Measurements from ENCODE around the gene ADARB1. TPM values are rescaled to one million over a fixed set of nuclear protein-coding genes. Genes with fewer than 3 reads are reported as not detected.

Gene ADARB1
- polyA plus RNA-seq, 12 donors = 22.6 to 43.0 (median 28.7) TPM; not detected in 1

DNA sequence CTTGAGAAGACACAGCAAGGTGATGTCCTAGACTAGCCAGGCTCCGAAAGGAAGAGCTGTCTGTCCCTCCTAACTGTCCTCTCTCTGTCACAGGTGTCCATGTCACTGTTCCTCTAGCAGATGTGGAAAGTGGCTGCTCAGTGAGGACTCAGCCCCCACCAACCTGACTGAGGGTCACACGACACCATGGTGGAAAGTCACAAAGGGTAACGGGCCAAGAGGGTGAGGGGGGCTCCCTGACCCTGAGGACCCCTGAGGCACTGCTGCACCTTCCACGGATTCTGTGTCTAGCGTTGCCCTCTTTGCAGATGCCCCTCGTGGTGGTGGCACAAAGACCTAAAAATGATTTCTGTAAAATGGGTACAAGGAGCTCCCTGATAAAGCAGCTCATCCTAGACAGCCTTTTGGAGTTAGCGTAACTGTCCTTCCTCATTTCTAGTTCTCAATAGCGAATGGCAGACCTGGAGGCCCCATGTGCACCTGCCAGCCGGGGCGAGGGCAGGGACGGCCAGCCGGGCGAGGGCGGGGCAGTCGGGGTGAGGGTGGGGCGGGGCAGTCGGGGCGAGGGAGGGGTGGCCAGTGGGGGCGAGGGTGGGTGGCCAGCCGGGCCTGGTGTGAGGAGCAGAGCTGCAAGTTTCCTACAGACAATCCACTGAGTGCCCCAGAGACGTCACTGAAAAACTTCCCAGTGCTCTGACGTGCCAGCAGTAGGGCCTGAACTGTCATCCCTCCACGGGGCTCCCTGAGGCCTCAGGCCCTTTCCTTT is 189.9 kb downstream of the ADARB1 start:
- DNase-seq = no peak

DNA sequence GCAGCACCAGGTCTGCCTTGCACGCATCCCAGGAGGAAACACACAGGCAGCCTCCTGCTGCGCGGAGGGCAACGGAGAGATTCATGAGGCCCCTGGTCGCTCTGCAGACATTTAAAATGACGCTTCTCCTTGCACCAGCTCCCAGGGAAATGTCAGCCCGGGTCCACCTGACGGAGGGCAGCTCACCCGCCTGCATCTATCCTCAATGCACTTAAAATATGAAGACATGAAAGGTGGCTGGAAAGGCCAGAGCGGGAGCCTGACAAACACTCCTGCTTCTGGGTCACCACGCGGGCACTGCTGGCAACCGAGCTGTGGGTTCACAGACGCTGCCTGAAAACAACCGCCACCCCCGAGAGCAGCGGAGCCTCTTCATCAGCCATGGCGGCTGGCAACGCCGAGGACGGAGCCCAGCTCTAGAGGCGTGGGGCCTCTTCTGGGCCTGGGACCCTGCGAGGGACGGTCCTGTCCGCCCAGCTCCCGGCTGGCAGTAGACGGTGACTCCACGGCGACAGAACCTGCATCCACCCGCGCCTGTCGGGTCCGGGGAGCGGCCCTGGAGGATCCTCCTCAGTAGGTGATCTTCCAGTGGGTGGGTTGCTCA is 190.6 kb downstream of the ADARB1 start:
- no peak for DNase-seq

GRCh38 chr21:45265721-45266517 is 191.5 kb downstream of the ADARB1 start:
- DNase-seq = no peak

GRCh38 chr21:45266518-45267389 is 192.4 kb downstream of the ADARB1 start:
- DNase-seq = no peak

GRCh38 chr21:45267390-45267760 is 193.0 kb downstream of the ADARB1 start:
- no peak for DNase-seq

DNA sequence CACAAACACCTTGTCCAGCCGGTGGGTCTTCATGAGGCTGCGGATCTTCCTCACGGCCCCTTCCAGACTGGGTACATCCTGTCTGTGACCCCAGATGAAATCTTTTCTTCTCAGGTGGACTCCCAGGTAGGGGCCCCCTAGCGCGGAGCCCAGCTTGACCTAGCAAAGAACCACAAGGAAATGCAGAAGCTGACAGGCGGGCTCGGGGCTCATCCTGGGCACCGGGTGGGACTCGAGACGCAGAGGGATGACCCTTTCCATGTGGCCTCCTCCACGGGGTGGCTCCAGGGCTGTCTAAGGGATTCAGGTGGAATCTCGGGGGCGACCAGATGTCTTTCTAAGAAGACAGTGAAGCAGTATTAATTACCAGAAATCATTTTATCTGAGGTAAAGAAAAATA is 195.5 kb downstream of the ADARB1 start:
- no peak for DNase-seq

DNA sequence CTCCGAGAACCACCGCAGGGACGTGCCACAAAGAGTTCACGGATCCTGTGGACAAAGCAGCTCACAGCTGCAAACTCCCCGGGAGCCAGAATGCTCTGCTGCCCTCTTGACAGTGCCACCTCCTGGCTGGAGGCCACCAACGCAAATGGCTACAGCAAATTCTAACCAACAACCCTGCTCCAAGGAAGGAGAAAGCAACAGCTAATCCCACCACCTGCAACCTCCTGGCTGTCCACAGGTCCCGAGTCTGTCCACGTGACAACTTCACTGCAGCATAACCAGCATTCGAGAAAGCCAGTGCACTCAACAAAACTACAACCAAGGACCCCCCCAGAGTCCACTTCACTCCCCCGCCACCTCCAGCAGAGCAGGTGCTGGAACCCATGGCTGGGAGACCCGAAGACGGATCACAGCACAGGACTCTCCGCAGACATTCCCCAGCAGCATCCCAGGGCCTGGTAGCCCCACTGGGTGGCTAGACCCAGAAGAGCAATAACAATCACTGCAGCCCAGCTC is 196.0 kb downstream of the ADARB1 start:
- no peak for DNase-seq

Other genes with a start within 250 kb of the ADARB1 start
- 100 to 1,000 TPM in 11 of 12 donors, not detected in 1; 115 to 170 (median 129) TPM for gene PTTG1IP, start 200.9 kb upstream of the ADARB1 start, polyA plus RNA-seq (ENCODE audit: insufficient read length in 12 of 12)
- 10 to 100 TPM in 5 of 12 donors, 1 to 10 TPM in 6, not detected in 1; 6.6 to 27.9 (median 9.8) TPM for gene ITGB2, start 153.7 kb upstream of the ADARB1 start, polyA plus RNA-seq (ENCODE audit: insufficient read length in 12 of 12)
- 10 to 100 TPM in 11 of 12 donors, not detected in 1; 12.8 to 34.5 (median 15.4) TPM for gene SLX9, start 134.6 kb upstream of the ADARB1 start, polyA plus RNA-seq (ENCODE audit: insufficient read length in 12 of 12)
- 10 to 100 TPM in 11 of 12 donors, not detected in 1; 29.2 to 44.2 (median 37.2) TPM for gene POFUT2, start 213.3 kb downstream of the ADARB1 start, polyA plus RNA-seq (ENCODE audit: insufficient read length in 12 of 12)